Common myeloid progenitor, CD34-positive (primary cell): ENCODE results near the gene PTBP1.

Experiments
- CTCF ChIA-PET: fragments of 350-600 bp; sonication (Branson Sonifier 250); formaldehyde crosslinking; loops from one replicate; lab custom pipeline; 2021; ENCODE audit warnings: antibody characterized with exemption; lab: Charles Lee
- POLR2A ChIA-PET: fragments of 350-600 bp; sonication (Branson Sonifier 250); formaldehyde crosslinking; loops from one replicate; lab custom pipeline; 2021; ENCODE audit warnings: antibody characterized with exemption; lab: Charles Lee
- DNase-seq, 3 donors: peaks; one replicate each; pipeline versions ENCODE4 v3.0.0 to v3.0.0-alpha.2; 2013
- H3K27ac ChIP-seq, 2 experiments: 1 replicate in 1 of 2; 2 replicates in 1 of 2; pipeline ENCODE4 v1.7.0; 2013; ENCODE audit warnings: inconsistent platforms in 2 of 2, low read length in 2 of 2, mild to moderate bottlenecking in 2 of 2, low read depth in 1 of 2, moderate library complexity in 1 of 2; ENCODE audit not compliant: severe bottlenecking in 2 of 2, insufficient read depth in 1 of 2, poor library complexity in 1 of 2
- H3K27me3 ChIP-seq, 5 experiments: replicated peaks in 2 of 5; 1 replicate in 3 of 5; 2 replicates in 2 of 5; pipeline versions ENCODE4 v1.6.1 to v1.7.0; 2013; ENCODE audit warnings: low read length in 4 of 5, mild to moderate bottlenecking in 2 of 5, moderate library complexity in 2 of 5, inconsistent platforms in 1 of 5; ENCODE audit not compliant: insufficient read depth in 5 of 5, control insufficient read depth in 4 of 5
- H3K36me3 ChIP-seq, 4 experiments: 1 replicate in 2 of 4; 2 replicates in 2 of 4; pipeline versions ENCODE4 v1.6.1 to v1.7.0; 2013; ENCODE audit warnings: low read length in 3 of 4, control low read depth in 1 of 4, mild to moderate bottlenecking in 1 of 4; ENCODE audit not compliant: control insufficient read depth in 4 of 4, insufficient read depth in 4 of 4
- H3K4me1 ChIP-seq, 4 experiments: 1 replicate in 3 of 4; 2 replicates in 1 of 4; pipeline versions ENCODE4 v1.6.1 to v1.7.1; 2013; ENCODE audit warnings: low read length in 3 of 4, mild to moderate bottlenecking in 3 of 4, control low read depth in 1 of 4, inconsistent platforms in 1 of 4, moderate library complexity in 1 of 4; ENCODE audit not compliant: control insufficient read depth in 4 of 4, insufficient read depth in 4 of 4; ENCODE audit errors: control extremely low read depth in 1 of 4
- H3K4me3 ChIP-seq, 7 experiments: 1 replicate in 4 of 7; 2 replicates in 3 of 7; pipeline versions ENCODE4 v1.5.1 to v1.7.0; 2013; ENCODE audit warnings: mild to moderate bottlenecking in 7 of 7, low read length in 6 of 7, moderate library complexity in 6 of 7, inconsistent platforms in 2 of 7, low read depth in 2 of 7, control low read depth in 1 of 7; ENCODE audit not compliant: insufficient read depth in 4 of 7, control insufficient read depth in 1 of 7; ENCODE audit errors: extremely low read depth in 1 of 7
- H3K9me3 ChIP-seq, 5 experiments: 1 replicate in 4 of 5; 2 replicates in 1 of 5; pipeline versions ENCODE4 v1.6.1 to v1.7.1; 2013; ENCODE audit warnings: low read length in 4 of 5, mild to moderate bottlenecking in 2 of 5, inconsistent platforms in 1 of 5, low read depth in 1 of 5, moderate library complexity in 1 of 5; ENCODE audit not compliant: control insufficient read depth in 4 of 5, insufficient read depth in 2 of 5; ENCODE audit errors: control extremely low read depth in 1 of 5
- WGBS: methylation state at CpG from one replicate; pipeline ENCODE4 v1.1.5; 2013; ENCODE audit not compliant: insufficient coverage; 5-methylcytosine and 5-hydroxymethylcytosine counted together

The PTBP1 gene

GRCh38 chr19:810883-811489 lies 13.7 kb downstream of the PTBP1 start:
- no peaks in the 10 kb centered on the region for H3K9me3 ChIP-seq
- WGBS = 92% methylated on average over 7 of the region's 25 CpGs
- H3K4me1 ChIP-seq = no peaks in the 10 kb centered on the region
- POLR2A ChIA-PET = interaction anchor here (0.7 kb wide), 1 partner anchor 10 kb away, joined by 3 read pairs; no protein-coding TSS in a partner anchor
- H3K36me3 ChIP-seq = peaks cover 16 to 75% (median 50%) of the 10 kb centered on the region in 4 experiments
- no peak overlapping the region for H3K27ac ChIP-seq
- DNase-seq = no peak
- H3K27me3 ChIP-seq = no peaks in the 10 kb centered on the region
- no peak overlapping the region for H3K4me3 ChIP-seq
- CTCF ChIA-PET = no interaction called here

GRCh38 chr19:811506-812048 lies 14.3 kb downstream of the PTBP1 start:
- Histone ChIP-seq H3K4me3 (no peak overlapping the region), H3K4me1 (no peaks in the 10 kb centered on the region), H3K36me3 (peaks cover 15 to 69% (median 44%) of the 10 kb centered on the region in 4 experiments), H3K9me3 (no peaks in the 10 kb centered on the region), H3K27ac (no peak overlapping the region), H3K27me3 (no peaks in the 10 kb centered on the region)
- no peak for DNase-seq
- 94% methylated on average over 10 of the region's 20 CpGs for WGBS
- ChIA-PET POLR2A (no interaction called here), CTCF (no interaction called here)

- 94% methylated on average over 52 of the region's 80 CpGs for WGBS
- H3K9me3 ChIP-seq = no peaks in the 10 kb centered on the region
- peaks cover 10 to 63% (median 39%) of the 10 kb centered on the region in 4 experiments for H3K36me3 ChIP-seq
- DNase-seq = no peak
- H3K27me3 ChIP-seq = no peaks in the 10 kb centered on the region
- ChIA-PET POLR2A (no interaction called here), CTCF (no interaction called here)
- H3K4me1 ChIP-seq = no peaks in the 10 kb centered on the region
- no peak overlapping the region for H3K27ac ChIP-seq
- no peak overlapping the region for H3K4me3 ChIP-seq
These were observed 14.9 kb downstream of the PTBP1 start for GRCh38 chr19:812049-812746.

- ChIA-PET CTCF (no interaction called here), POLR2A (no interaction called here)
- H3K36me3 ChIP-seq = peaks cover 7 to 57% (median 35%) of the 10 kb centered on the region in 4 experiments
- H3K9me3 ChIP-seq = no peaks in the 10 kb centered on the region
- no peaks in the 10 kb centered on the region for H3K27me3 ChIP-seq
- no peaks in the 10 kb centered on the region for H3K4me1 ChIP-seq
- WGBS = 93% methylated on average over 67 of the region's 72 CpGs
- H3K4me3 ChIP-seq = no peak overlapping the region
- no peak for DNase-seq
- H3K27ac ChIP-seq = no peak overlapping the region
These were observed 15.5 kb downstream of the PTBP1 start for GRCh38 chr19:812747-813218.

- POLR2A ChIA-PET = no interaction called here
- WGBS = 98% methylated on average over 81 of the region's 87 CpGs
- no peaks in the 10 kb centered on the region for H3K9me3 ChIP-seq
These were observed 16.2 kb downstream of the PTBP1 start for GRCh38 chr19:813219-814151.

GRCh38 chr19:814152-815078 lies 17.2 kb downstream of the PTBP1 start:
- Histone ChIP-seq H3K4me3 (no peak overlapping the region), H3K4me1 (no peaks in the 10 kb centered on the region), H3K9me3 (no peaks in the 10 kb centered on the region), H3K27me3 (peaks cover 0 to under 1% (median 0%) of the 10 kb centered on the region in 5 experiments), H3K36me3 (peaks cover 5 to 41% (median 25%) of the 10 kb centered on the region in 4 experiments), H3K27ac (no peak overlapping the region)
- POLR2A ChIA-PET = no interaction called here
- CTCF ChIA-PET = no interaction called here
- DNase-seq = peak in 1 of 3 donors; percentile 44
- WGBS = 96% methylated on average over 45 of the region's 49 CpGs

More at GRCh38 chr19:813219-814151, 16.2 kb downstream of the PTBP1 start:
- no peak overlapping the region for H3K27ac ChIP-seq
- no peaks in the 10 kb centered on the region for H3K4me1 ChIP-seq
- H3K4me3 ChIP-seq = no peak overlapping the region
- CTCF ChIA-PET = no interaction called here
- no peak for DNase-seq
- peaks cover 5 to 50% (median 30%) of the 10 kb centered on the region in 4 experiments for H3K36me3 ChIP-seq
- H3K27me3 ChIP-seq = no peaks in the 10 kb centered on the region
